ENCODE data around the gene GAB4.

DNA sequence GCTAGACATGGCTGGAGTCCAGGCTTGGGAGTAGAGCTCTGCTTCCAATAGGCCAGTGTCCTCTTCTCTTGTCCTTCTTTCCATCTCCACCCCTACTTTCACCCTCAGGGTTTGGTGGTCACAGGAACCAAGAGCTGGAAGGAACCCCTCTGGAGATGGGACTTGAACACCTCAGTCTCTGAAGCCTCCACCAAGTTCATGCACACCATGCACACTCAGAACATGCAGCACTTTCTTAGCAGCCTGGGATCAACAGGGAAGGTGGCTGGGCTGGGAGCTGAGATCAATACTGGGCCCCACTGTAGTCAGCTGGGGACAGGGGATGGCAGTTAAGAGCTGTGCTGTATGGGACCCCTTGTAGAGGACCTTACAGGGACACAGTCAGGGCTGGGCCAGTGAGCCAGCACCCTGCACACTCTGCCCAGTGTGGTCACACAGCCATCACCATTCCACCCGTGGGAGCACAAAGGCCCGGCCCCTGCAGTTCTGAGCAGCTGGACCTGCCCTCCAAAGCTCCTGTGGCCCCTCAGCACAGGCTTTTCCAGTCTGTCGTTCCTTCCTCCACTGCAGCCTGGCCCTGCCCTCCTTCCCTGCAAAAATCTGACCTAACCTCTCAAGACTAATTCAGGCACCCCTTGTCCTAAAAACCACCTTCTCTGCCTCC lies 47.7 kb downstream of the GAB4 start:
- TF ChIP-seq JUN (IDR thresholded peaks at IDR 0.05; ENCODE audit: borderline replicate concordance, insufficient read depth, insufficient read length, low read depth): no peak
- TF ChIP-seq MYC (IDR thresholded peaks at IDR 0.05; ENCODE audit: low read depth, low read length): no peak
- TF ChIP-seq, protein P1, sequence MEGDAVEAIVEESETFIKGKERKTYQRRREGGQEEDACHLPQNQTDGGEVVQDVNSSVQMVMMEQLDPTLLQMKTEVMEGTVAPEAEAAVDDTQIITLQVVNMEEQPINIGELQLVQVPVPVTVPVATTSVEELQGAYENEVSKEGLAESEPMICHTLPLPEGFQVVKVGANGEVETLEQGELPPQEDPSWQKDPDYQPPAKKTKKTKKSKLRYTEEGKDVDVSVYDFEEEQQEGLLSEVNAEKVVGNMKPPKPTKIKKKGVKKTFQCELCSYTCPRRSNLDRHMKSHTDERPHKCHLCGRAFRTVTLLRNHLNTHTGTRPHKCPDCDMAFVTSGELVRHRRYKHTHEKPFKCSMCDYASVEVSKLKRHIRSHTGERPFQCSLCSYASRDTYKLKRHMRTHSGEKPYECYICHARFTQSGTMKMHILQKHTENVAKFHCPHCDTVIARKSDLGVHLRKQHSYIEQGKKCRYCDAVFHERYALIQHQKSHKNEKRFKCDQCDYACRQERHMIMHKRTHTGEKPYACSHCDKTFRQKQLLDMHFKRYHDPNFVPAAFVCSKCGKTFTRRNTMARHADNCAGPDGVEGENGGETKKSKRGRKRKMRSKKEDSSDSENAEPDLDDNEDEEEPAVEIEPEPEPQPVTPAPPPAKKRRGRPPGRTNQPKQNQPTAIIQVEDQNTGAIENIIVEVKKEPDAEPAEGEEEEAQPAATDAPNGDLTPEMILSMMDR (IDR thresholded peaks at IDR 0.05; ENCODE audit: extremely low read depth in 1 of 2, insufficient read depth in 1 of 2, low read depth in 1 of 2, low read length in 2 of 2): no peak
